Lung (tissue), 12 donors: Measurements from ENCODE around the gene MAPK4. TPM values are rescaled to one million over a fixed set of nuclear protein-coding genes. Genes with fewer than 3 reads are reported as not detected.

ENCODE experiments used
- ATAC-seq: fragments of 200-7000 bp; cut with Tn5 transposase; one replicate; pipeline ENCODE4 v1.9.1; 2020; ENCODE audit warnings: moderate number of reproducible peaks; ENCODE audit not compliant: insufficient read depth, low FRiP score
- DNase-seq, 3 donors: peaks; one replicate each; pipeline ENCODE4 v3.0.0-alpha.2; 2013 to 2017
- H3K27ac ChIP-seq, 2 donors: one replicate each; pipeline ENCODE4 v1.5.1; 2013; ENCODE audit warnings: mild to moderate bottlenecking in 2 of 2, moderate library complexity in 2 of 2, control low read depth in 1 of 2, inconsistent platforms in 1 of 2, low read depth in 1 of 2, low read length in 1 of 2
- H3K27me3 ChIP-seq, 3 donors: one replicate each; pipeline ENCODE4 v1.5.1; 2013; ENCODE audit warnings: low read length in 2 of 3; ENCODE audit not compliant: control insufficient read depth in 3 of 3, insufficient read depth in 3 of 3
- H3K36me3 ChIP-seq, 4 donors: one replicate each; pipeline ENCODE4 v1.5.1; 2013; ENCODE audit warnings: low read length in 4 of 4, mild to moderate bottlenecking in 1 of 4, moderate library complexity in 1 of 4; ENCODE audit not compliant: control insufficient read depth in 4 of 4, insufficient read depth in 4 of 4
- H3K4me1 ChIP-seq, 5 donors: one replicate each; pipeline ENCODE4 v1.5.1; 2013; ENCODE audit warnings: low read length in 5 of 5, mild to moderate bottlenecking in 2 of 5, moderate library complexity in 1 of 5; ENCODE audit not compliant: control insufficient read depth in 5 of 5, insufficient read depth in 5 of 5
- H3K4me3 ChIP-seq: one replicate; pipeline ENCODE4 v1.5.1; 2013; ENCODE audit warnings: mild to moderate bottlenecking, control low read depth, moderate library complexity
- H3K9ac ChIP-seq, 2 donors: one replicate each; pipeline ENCODE4 v1.5.1; 2013; ENCODE audit warnings: low read length in 2 of 2, control low read depth in 1 of 2; ENCODE audit not compliant: insufficient read depth in 1 of 2
- H3K9me3 ChIP-seq, 4 donors: one replicate each; pipeline ENCODE4 v1.5.1; 2013; ENCODE audit warnings: low read length in 3 of 4, mild to moderate bottlenecking in 1 of 4, moderate library complexity in 1 of 4; ENCODE audit not compliant: control insufficient read depth in 4 of 4, insufficient read depth in 3 of 4
- CTCF ChIP-seq: IDR thresholded peaks from 2 replicates; pipeline ENCODE4 v1.5.1; 2012; ENCODE audit warnings: mild to moderate bottlenecking; ENCODE audit errors: control extremely low read depth, extremely low read depth
- WGBS, 2 donors: extraction: QIAGEN DNeasy Blood & Tissue Kit; methylation state at CpG; one replicate each; pipeline ENCODE4 v1.1.7; 2013; 5-methylcytosine and 5-hydroxymethylcytosine counted together
- polyA plus RNA-seq, 2 donors: library from polyadenylated mRNA; stranded (reverse); fragments of 200-250 nt; gene quantifications; one replicate each; pipeline ENCODE4 v1.2.1, GENCODE V29; 2013
- total RNA-seq, 2 donors: library from RNA; depleted of rRNA in 1 of 2; stranded (reverse); fragments of >200 nt in 1 of 2; gene quantifications; one replicate each; pipeline ENCODE4 v1.2.1, GENCODE V29; 2014 to 2021
- donor health status: control.
- donor health status: control.
- donor health status: Bipolar disorder and iron deficiency.
- donor health status: healthy.
- donor health status: DM: yes; HTN: yes; CAD: no.

The MAPK4 gene
- total and polyA plus RNA-seq, 4 donors = 1.8 to 10.7 (median 3.9) TPM

GRCh38 chr18:50726960-50727589 lies 167.2 kb downstream of the MAPK4 start:
- no peaks in the 10 kb centered on the region for H3K27me3 ChIP-seq
- no peak overlapping the region for H3K4me3 ChIP-seq
- DNase-seq = peak in 1 of 3 donors; percentile 8
- H3K36me3 ChIP-seq = no peaks in the 10 kb centered on the region
- H3K9ac ChIP-seq = no peak overlapping the region
- no peak overlapping the region for H3K27ac ChIP-seq
- no peak for ATAC-seq
- H3K9me3 ChIP-seq = peaks cover 0 to 2% (median 0%) of the 10 kb centered on the region in 4 donors
- peaks cover 0 to 18% (median 0%) of the 10 kb centered on the region in 5 donors for H3K4me1 ChIP-seq
- WGBS, 2 donors = 25 to 33% methylated on average over 10 of the region's 10 CpGs
- TF ChIP-seq CTCF = no peak

GRCh38 chr18:50727721-50728471 lies 168.0 kb downstream of the MAPK4 start:
- peaks cover 0 to 18% (median 0%) of the 10 kb centered on the region in 5 donors for H3K4me1 ChIP-seq
- H3K9ac ChIP-seq = no peak overlapping the region
- TF ChIP-seq CTCF = no peak
- H3K4me3 ChIP-seq = no peak overlapping the region
- peaks cover 0 to 2% (median 0%) of the 10 kb centered on the region in 4 donors for H3K9me3 ChIP-seq
- no peaks in the 10 kb centered on the region for H3K27me3 ChIP-seq
- WGBS, 2 donors = 85 to 91% methylated on average over 10 of the region's 10 CpGs
- peak; percentile 28 to 43 (median 41) for DNase-seq
- H3K27ac ChIP-seq = no peak overlapping the region
- ATAC-seq = no peak
- no peaks in the 10 kb centered on the region for H3K36me3 ChIP-seq

- H3K27me3 ChIP-seq = no peaks in the 10 kb centered on the region
- no peak overlapping the region for H3K27ac ChIP-seq
- no peak for TF ChIP-seq CTCF
- ATAC-seq = no peak
- 82 to 91% methylated on average over 46 of the region's 46 CpGs for WGBS, 2 donors
- H3K9ac ChIP-seq = no peak overlapping the region
- no peak for DNase-seq
- no peaks in the 10 kb centered on the region for H3K9me3 ChIP-seq
- no peaks in the 10 kb centered on the region for H3K36me3 ChIP-seq
- H3K4me1 ChIP-seq = peaks cover 0 to 17% (median 0%) of the 10 kb centered on the region in 5 donors
- H3K4me3 ChIP-seq = no peak overlapping the region
These were observed 169.5 kb downstream of the MAPK4 start for GRCh38 chr18:50729376-50729775.
